HG03135 (cell line): ENCODE results near the gene PTK7.

ENCODE experiments used
- ATAC-seq: cut with Tn5 transposase; IDR thresholded peaks from one replicate; pipeline ENCODE4 v1.9.1; 2021; ENCODE audit warnings: mild to moderate bottlenecking, moderate library complexity; ENCODE audit not compliant: unreplicated experiment

The PTK7 gene

GRCh38 chr6:43082806-43083655, 6.9 kb downstream of the PTK7 start:
- ATAC-seq: no peak

- ATAC-seq: no peak
Observed at GRCh38 chr6:43086022-43086658, 10.0 kb downstream of the PTK7 start.

GRCh38 chr6:43088654-43089056, 12.5 kb downstream of the PTK7 start:
- no peak for ATAC-seq

- ATAC-seq: no peak
Observed at GRCh38 chr6:43089467-43089866, 13.4 kb downstream of the PTK7 start.

GRCh38 chr6:43089874-43090558, 13.9 kb downstream of the PTK7 start:
- ATAC-seq: no peak

GRCh38 chr6:43090559-43090956, 14.4 kb downstream of the PTK7 start:
- ATAC-seq: no peak

- ATAC-seq: no peak
Observed at GRCh38 chr6:43091020-43091419, 14.9 kb downstream of the PTK7 start.

- ATAC-seq: no peak
Observed at GRCh38 chr6:43091436-43091991, 15.4 kb downstream of the PTK7 start.

GRCh38 chr6:43092635-43093034, 16.5 kb downstream of the PTK7 start:
- ATAC-seq: no peak

GRCh38 chr6:43093436-43094289, 17.5 kb downstream of the PTK7 start:
- ATAC-seq: no peak

GRCh38 chr6:43095939-43096338, 19.8 kb downstream of the PTK7 start:
- no peak for ATAC-seq

GRCh38 chr6:43096451-43097097, 20.5 kb downstream of the PTK7 start:
- ATAC-seq: no peak

- no peak for ATAC-seq
Observed at GRCh38 chr6:43097098-43097489, 21.0 kb downstream of the PTK7 start.

GRCh38 chr6:43097502-43097901, 21.4 kb downstream of the PTK7 start:
- no peak for ATAC-seq

GRCh38 chr6:43101497-43101896, 25.4 kb downstream of the PTK7 start:
- no peak for ATAC-seq

- no peak for ATAC-seq
Observed at GRCh38 chr6:43103253-43103876, 27.3 kb downstream of the PTK7 start.

- ATAC-seq: no peak
Observed at GRCh38 chr6:43105538-43106222, 29.6 kb downstream of the PTK7 start.

- no peak for ATAC-seq
Observed at GRCh38 chr6:43107344-43108062, 31.4 kb downstream of the PTK7 start.
